Measurements from ENCODE around the gene IFITM10. TPM values are rescaled to one million over a fixed set of nuclear protein-coding genes. Genes with fewer than 3 reads are reported as not detected.

The IFITM10 gene
- total RNA-seq, 1 experiment from 2014 or later = 0.59 TPM

DNA sequence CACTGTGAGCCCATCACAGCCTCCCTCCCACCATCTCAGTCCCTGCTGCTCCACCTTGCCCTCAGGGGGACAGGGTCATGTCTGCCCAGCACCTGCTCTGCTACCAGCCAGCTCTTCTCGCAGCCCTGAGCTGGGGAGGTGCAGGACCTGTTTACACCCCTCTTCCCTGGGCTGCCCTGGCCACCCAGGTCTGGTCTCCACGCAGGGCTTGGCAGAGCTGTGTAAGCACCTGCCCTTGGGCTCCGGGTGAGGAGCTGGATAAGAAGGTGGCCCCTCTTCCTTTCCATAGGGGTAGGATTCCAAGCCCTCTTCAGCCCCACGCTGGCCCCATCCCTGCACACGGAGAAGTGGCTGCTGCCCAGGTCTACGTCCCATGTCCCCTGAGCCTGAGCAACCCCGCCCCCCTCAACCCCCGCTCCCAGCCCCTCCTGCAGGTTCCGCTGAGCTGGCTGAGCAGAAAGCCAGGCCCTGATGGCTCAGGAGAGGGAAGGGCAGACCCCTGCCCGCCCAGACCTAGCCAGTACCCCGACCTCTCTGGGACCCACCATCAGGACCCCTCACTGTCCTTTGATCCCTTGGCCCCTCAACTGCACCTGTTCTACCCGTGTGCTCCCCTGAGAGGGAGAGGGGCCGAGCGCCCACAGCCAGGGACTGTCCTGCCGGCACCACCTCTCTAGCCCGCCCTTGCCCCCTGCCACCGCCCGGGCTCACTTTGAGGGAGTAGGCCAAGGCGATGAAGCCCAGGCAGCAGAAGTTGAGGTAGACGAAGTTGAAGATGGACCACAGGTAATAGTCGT lies 3.2 kb downstream of the IFITM10 start:
- H2AK5ac ChIP-seq (ENCODE audit: insufficient read length, low read length) = no peak overlapping the region
- H4K91ac ChIP-seq (ENCODE audit: insufficient read length, low read depth, low read length) = no peak overlapping the region
- H3K18ac ChIP-seq (ENCODE audit: insufficient read length, low read depth, low read length) = no peak overlapping the region
- H3K23ac ChIP-seq (ENCODE audit: insufficient read length, low read depth, low read length) = no peak overlapping the region
- H3K4me3 Mint-ChIP-seq = no peak overlapping the region
- peaks cover 16% of the 10 kb centered on the region; the same call in 1 of the 2 replicates for H3K27me3 ChIP-seq (ENCODE audit: insufficient read depth, low read length)
- H3K79me2 ChIP-seq (ENCODE audit: insufficient read depth, low read length) = no peaks in the 10 kb centered on the region
- peaks cover 12 to 13% of the 10 kb centered on the region in 2 experiments for H3K4me1 Mint-ChIP-seq
- peaks cover 4 to 9% of the 10 kb centered on the region in 2 experiments; a peak in 4 of 5 replicates for H3K9me3 Mint-ChIP-seq
- no peak overlapping the region for H2BK20ac ChIP-seq (ENCODE audit: low read depth, low read length, poor library complexity, severe bottlenecking)
- H3K4ac ChIP-seq (ENCODE audit: low read depth, low read length) = no peak overlapping the region
- H2BK120ac ChIP-seq (ENCODE audit: low read depth, low read length, poor library complexity, severe bottlenecking) = no peak overlapping the region
- H3K9me3 ChIP-seq (ENCODE audit: control insufficient read depth, low read depth, low read length) = no peaks in the 10 kb centered on the region
- H3K56ac ChIP-seq (ENCODE audit: insufficient read length, low read depth, low read length) = no peak overlapping the region
- no peak for TF ChIP-seq CTCF (conservative IDR thresholded peaks at IDR 0.05)
- no peaks in the 10 kb centered on the region; the same call in 1 of the 2 replicates for H3K4me1 ChIP-seq (ENCODE audit: insufficient read depth, low read length)
- H4K8ac ChIP-seq (replicated peaks; ENCODE audit: insufficient read length, low read depth, low read length) = no peak overlapping the region
- H2BK15ac ChIP-seq (ENCODE audit: low read depth, low read length) = no peak overlapping the region
- H3K36me3 Mint-ChIP-seq (ENCODE audit: insufficient read depth in 1 of 3, low read depth in 3 of 3) = peaks cover 0 to 4% (median 0%) of the 10 kb centered on the region in 3 experiments; a peak in 2 of 7 replicates
- peaks cover 11% of the 10 kb centered on the region for H4K20me1 ChIP-seq (ENCODE audit: control insufficient read depth, insufficient read depth, insufficient read length)
- no peak overlapping the region for H3T11ph ChIP-seq (ENCODE audit: low read length)
- WGBS (ENCODE audit: extremely low coverage, insufficient read length, low lambda C conversion rate) = no CpG with 5 or more reads among the region's 21 CpGs
- no peak overlapping the region for H2BK12ac ChIP-seq (ENCODE audit: insufficient read length, low read depth, low read length)
- no peak for DNase-seq
- H3K23me2 ChIP-seq (ENCODE audit: insufficient read length, low read depth, low read length, poor library complexity, severe bottlenecking) = peaks cover 5% of the 10 kb centered on the region
- H4K5ac ChIP-seq (ENCODE audit: insufficient read length, low read depth, low read length) = no peak overlapping the region
- no peak overlapping the region for H2BK5ac ChIP-seq (ENCODE audit: insufficient read length, low read length)
- no peak overlapping the region; a peak in 1 of 7 replicates for H3K27ac Mint-ChIP-seq
- no peak overlapping the region for H3K14ac ChIP-seq (ENCODE audit: insufficient read depth, low read length)
- H2AFZ ChIP-seq (ENCODE audit: low read length) = no peak overlapping the region
- H3K27me3 Mint-ChIP-seq (ENCODE audit: low read depth) = peaks cover 51% of the 10 kb centered on the region
- H3K27ac ChIP-seq (ENCODE audit: insufficient read length, low read depth, low read length) = no peak overlapping the region
- no peak overlapping the region for H3K9ac ChIP-seq (ENCODE audit: extremely low read depth, insufficient read length, low read length)
- no peak overlapping the region for H3K4me2 ChIP-seq (ENCODE audit: insufficient read depth, insufficient read length, low read length)
- H3K79me1 ChIP-seq (ENCODE audit: insufficient read depth, low read depth, low read length, poor library complexity, severe bottlenecking) = no peaks in the 10 kb centered on the region

Measured in H9 (cell line).